K562 (cell line): ENCODE results near the gene BRPF1. TPM values are rescaled to one million over a fixed set of nuclear protein-coding genes. Genes with fewer than 3 reads are reported as not detected.
A peak's percentile ranks its signal among the peaks of the same experiment; 100 is the strongest.

ENCODE experiments used
- ARID2 ChIP-seq: fragments of 450-650 bp; IDR thresholded peaks from 2 replicates; pipeline ENCODE4 v1.6.1; 2017; ENCODE audit warnings: antibody characterized with exemption, mild to moderate bottlenecking
- MEF2D ChIP-seq: conservative IDR thresholded peaks from 2 replicates; pipeline ENCODE4 v1.6.1; 2016; ENCODE audit warnings: low read depth, missing genetic modification characterization, missing compliant biosample characterization
- PCBP1 ChIP-seq: fragments of 200-400 bp; formaldehyde crosslinking; IDR thresholded peaks from 2 replicates; pipeline ENCODE4 v1.6.1; 2018; ENCODE audit warnings: mild to moderate bottlenecking, low read depth, low read length; ENCODE audit not compliant: poor library complexity, severe bottlenecking
- PHB ChIP-seq: fragments of 250-450 bp; sonication (Bioruptor Pico); IDR thresholded peaks from 2 replicates; pipeline ENCODE4 v1.5.0; 2021
- PURB ChIP-seq: sonication (generic); formaldehyde crosslinking; IDR thresholded peaks from 2 replicates; pipeline ENCODE4 v1.9.0; 2021; ENCODE audit warnings: low read depth, mild to moderate bottlenecking, missing genetic modification reagents
- RBM15 ChIP-seq: fragments of 200-400 bp; formaldehyde crosslinking; IDR thresholded peaks from 2 replicates; pipeline ENCODE4 v1.6.1; 2018; ENCODE audit warnings: mild to moderate bottlenecking, low read length, moderate library complexity; ENCODE audit not compliant: insufficient read depth
- TBP ChIP-seq: optimal IDR thresholded peaks from 2 replicates; pipeline ENCODE3; 2011; ENCODE audit warnings: low read depth, low read length, improper control_type of control experiment
- ZNF583 ChIP-seq: fragments of 250-450 bp; sonication (Bioruptor Pico); IDR thresholded peaks from 2 replicates; pipeline ENCODE4 v1.4.0; 2020
- ZSCAN32 ChIP-seq: fragments of 450-650 bp; formaldehyde crosslinking; IDR thresholded peaks from 2 replicates; pipeline ENCODE4 v1.4.0; 2020; ENCODE audit warnings: mild to moderate bottlenecking, moderate library complexity
- polyA plus RNA-seq, 8 experiments: library from polyadenylated mRNA; depleted of rRNA in 4 of 8; stranded (reverse) in 5 of 8; unstranded in 3 of 8; fragments of >200 nt; fragmentation: Nextera tagmentation in 2 of 8; fragmentation: Illumina TruSeq in 1 of 8; extraction: Ambion mirVana in 2 of 8; extraction: Trizol in 1 of 8; gene quantifications; 2 replicates each; pipeline versions ENCODE4 v1.2.1 to v1.2.3, GENCODE V29; 2011 to 2014; ENCODE audit warnings: inconsistent platforms in 1 of 8, missing spikeins in 1 of 8
- total RNA-seq, 7 experiments: library from RNA; depleted of rRNA in 6 of 7; stranded (reverse); fragments of >200 nt in 6 of 7; fragmentation: Illumina TruSeq in 2 of 7; extraction: Trizol in 2 of 7; gene quantifications; 2 replicates each; pipeline versions ENCODE4 v1.2.1 to v1.2.3, GENCODE V29; 2011 to 2021; ENCODE audit warnings: low replicate concordance in 1 of 7
- TF ChIP-seq, protein P1 (sequence below): fragments of 200-600 bp; sonication (generic); IDR thresholded peaks from one replicate; pipeline ENCODE4 v1.6.1; 2012; ENCODE audit warnings: mild to moderate bottlenecking, low read depth, low read length, inconsistent platforms
- TF ChIP-seq, protein P2 (sequence below): fragments of 450-650 bp; IDR thresholded peaks from 2 replicates; pipeline ENCODE4 v1.6.1; 2017; ENCODE audit warnings: mild to moderate bottlenecking, moderate library complexity
- TF ChIP-seq, protein P3 (sequence below), 2 experiments: IDR thresholded peaks; 2 replicates each; pipeline ENCODE4 v1.6.1; 2012; ENCODE audit warnings: improper control_type of control experiment in 2 of 2, low read depth in 2 of 2, low read length in 2 of 2, borderline replicate concordance in 1 of 2

Gene BRPF1
- total and polyA plus RNA-seq, 9 of the 15 experiments (the other 6 are each of a cell fraction or from before 2014, with no cell fraction given), result 1.1 to 40.2 (median 23.5) TPM

DNA sequence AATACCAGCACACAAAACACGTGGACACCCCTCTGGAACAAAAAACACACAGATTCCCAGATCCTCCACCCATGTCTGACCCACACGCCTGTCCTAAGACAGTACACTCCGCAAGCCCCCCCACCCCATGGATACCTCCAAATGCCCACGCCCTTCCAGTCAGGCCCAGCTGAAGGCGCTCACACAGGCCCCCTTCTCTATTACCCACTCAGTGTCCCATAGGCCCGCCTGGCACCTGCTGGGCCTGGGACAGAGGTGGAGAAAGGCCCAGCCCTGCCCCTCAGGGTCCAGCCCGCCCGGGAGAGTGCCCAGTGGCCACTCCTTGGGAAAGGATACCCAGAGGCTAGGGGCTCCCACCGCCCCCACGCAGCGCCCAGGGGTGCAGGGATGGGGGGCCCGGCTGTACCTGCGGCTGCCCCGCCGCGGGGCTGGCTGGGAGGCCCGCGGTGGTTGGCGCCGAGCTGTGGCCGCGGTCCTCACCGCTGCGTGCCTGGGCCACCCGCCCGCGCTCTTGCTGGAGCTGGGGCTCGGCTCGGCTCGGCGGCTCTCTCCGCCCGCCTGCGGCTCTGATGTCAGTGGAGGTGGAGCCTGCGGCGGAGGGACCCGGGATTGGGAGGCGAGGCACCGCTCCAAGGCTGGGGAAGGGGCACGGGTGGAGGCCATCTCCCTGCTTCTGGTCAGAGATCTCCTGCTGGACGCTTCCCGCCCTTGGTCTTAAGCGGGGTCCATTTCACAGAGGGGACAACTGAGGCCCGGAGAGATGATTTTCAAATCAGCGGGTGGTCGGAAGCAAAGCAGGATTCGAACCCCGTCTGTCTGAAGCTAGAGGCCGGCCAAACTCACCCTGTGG lies 38.1 kb downstream of the BRPF1 start, which contains the start of gene CAMK1 (continued):
- TF ChIP-seq, protein P1, sequence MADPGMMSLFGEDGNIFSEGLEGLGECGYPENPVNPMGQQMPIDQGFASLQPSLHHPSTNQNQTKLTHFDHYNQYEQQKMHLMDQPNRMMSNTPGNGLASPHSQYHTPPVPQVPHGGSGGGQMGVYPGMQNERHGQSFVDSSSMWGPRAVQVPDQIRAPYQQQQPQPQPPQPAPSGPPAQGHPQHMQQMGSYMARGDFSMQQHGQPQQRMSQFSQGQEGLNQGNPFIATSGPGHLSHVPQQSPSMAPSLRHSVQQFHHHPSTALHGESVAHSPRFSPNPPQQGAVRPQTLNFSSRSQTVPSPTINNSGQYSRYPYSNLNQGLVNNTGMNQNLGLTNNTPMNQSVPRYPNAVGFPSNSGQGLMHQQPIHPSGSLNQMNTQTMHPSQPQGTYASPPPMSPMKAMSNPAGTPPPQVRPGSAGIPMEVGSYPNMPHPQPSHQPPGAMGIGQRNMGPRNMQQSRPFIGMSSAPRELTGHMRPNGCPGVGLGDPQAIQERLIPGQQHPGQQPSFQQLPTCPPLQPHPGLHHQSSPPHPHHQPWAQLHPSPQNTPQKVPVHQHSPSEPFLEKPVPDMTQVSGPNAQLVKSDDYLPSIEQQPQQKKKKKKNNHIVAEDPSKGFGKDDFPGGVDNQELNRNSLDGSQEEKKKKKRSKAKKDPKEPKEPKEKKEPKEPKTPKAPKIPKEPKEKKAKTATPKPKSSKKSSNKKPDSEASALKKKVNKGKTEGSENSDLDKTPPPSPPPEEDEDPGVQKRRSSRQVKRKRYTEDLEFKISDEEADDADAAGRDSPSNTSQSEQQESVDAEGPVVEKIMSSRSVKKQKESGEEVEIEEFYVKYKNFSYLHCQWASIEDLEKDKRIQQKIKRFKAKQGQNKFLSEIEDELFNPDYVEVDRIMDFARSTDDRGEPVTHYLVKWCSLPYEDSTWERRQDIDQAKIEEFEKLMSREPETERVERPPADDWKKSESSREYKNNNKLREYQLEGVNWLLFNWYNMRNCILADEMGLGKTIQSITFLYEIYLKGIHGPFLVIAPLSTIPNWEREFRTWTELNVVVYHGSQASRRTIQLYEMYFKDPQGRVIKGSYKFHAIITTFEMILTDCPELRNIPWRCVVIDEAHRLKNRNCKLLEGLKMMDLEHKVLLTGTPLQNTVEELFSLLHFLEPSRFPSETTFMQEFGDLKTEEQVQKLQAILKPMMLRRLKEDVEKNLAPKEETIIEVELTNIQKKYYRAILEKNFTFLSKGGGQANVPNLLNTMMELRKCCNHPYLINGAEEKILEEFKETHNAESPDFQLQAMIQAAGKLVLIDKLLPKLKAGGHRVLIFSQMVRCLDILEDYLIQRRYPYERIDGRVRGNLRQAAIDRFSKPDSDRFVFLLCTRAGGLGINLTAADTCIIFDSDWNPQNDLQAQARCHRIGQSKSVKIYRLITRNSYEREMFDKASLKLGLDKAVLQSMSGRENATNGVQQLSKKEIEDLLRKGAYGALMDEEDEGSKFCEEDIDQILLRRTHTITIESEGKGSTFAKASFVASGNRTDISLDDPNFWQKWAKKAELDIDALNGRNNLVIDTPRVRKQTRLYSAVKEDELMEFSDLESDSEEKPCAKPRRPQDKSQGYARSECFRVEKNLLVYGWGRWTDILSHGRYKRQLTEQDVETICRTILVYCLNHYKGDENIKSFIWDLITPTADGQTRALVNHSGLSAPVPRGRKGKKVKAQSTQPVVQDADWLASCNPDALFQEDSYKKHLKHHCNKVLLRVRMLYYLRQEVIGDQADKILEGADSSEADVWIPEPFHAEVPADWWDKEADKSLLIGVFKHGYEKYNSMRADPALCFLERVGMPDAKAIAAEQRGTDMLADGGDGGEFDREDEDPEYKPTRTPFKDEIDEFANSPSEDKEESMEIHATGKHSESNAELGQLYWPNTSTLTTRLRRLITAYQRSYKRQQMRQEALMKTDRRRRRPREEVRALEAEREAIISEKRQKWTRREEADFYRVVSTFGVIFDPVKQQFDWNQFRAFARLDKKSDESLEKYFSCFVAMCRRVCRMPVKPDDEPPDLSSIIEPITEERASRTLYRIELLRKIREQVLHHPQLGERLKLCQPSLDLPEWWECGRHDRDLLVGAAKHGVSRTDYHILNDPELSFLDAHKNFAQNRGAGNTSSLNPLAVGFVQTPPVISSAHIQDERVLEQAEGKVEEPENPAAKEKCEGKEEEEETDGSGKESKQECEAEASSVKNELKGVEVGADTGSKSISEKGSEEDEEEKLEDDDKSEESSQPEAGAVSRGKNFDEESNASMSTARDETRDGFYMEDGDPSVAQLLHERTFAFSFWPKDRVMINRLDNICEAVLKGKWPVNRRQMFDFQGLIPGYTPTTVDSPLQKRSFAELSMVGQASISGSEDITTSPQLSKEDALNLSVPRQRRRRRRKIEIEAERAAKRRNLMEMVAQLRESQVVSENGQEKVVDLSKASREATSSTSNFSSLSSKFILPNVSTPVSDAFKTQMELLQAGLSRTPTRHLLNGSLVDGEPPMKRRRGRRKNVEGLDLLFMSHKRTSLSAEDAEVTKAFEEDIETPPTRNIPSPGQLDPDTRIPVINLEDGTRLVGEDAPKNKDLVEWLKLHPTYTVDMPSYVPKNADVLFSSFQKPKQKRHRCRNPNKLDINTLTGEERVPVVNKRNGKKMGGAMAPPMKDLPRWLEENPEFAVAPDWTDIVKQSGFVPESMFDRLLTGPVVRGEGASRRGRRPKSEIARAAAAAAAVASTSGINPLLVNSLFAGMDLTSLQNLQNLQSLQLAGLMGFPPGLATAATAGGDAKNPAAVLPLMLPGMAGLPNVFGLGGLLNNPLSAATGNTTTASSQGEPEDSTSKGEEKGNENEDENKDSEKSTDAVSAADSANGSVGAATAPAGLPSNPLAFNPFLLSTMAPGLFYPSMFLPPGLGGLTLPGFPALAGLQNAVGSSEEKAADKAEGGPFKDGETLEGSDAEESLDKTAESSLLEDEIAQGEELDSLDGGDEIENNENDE, result no peak
- TF ChIP-seq PCBP1 (peak; percentile 11), ZSCAN32 (no peak), ARID2 (no peak), PURB (CRISPR knock-in tag) (no peak), PHB (no peak), MEF2D (tag) (no peak), RBM15 (no peak), TBP (peak; percentile 23), ZNF583 (CRISPR knock-in tag) (no peak)
- TF ChIP-seq, protein P2, sequence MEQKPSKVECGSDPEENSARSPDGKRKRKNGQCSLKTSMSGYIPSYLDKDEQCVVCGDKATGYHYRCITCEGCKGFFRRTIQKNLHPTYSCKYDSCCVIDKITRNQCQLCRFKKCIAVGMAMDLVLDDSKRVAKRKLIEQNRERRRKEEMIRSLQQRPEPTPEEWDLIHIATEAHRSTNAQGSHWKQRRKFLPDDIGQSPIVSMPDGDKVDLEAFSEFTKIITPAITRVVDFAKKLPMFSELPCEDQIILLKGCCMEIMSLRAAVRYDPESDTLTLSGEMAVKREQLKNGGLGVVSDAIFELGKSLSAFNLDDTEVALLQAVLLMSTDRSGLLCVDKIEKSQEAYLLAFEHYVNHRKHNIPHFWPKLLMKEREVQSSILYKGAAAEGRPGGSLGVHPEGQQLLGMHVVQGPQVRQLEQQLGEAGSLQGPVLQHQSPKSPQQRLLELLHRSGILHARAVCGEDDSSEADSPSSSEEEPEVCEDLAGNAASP, result no peak
- TF ChIP-seq, protein P3, sequence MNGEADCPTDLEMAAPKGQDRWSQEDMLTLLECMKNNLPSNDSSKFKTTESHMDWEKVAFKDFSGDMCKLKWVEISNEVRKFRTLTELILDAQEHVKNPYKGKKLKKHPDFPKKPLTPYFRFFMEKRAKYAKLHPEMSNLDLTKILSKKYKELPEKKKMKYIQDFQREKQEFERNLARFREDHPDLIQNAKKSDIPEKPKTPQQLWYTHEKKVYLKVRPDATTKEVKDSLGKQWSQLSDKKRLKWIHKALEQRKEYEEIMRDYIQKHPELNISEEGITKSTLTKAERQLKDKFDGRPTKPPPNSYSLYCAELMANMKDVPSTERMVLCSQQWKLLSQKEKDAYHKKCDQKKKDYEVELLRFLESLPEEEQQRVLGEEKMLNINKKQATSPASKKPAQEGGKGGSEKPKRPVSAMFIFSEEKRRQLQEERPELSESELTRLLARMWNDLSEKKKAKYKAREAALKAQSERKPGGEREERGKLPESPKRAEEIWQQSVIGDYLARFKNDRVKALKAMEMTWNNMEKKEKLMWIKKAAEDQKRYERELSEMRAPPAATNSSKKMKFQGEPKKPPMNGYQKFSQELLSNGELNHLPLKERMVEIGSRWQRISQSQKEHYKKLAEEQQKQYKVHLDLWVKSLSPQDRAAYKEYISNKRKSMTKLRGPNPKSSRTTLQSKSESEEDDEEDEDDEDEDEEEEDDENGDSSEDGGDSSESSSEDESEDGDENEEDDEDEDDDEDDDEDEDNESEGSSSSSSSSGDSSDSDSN (IDR thresholded peaks at IDR 0.05; ENCODE audit: borderline replicate concordance in 1 of 2, low read depth in 2 of 2, low read length in 2 of 2), result peak in 1 of 2 experiments; percentile 87; a peak in 2 of 4 replicates
